HEK293 (cell line): ENCODE measurements around the gene REX1BD.

Experiments used
- CTCF ChIA-PET: fragments of 350-600 bp; formaldehyde crosslinking; extraction: SDS; loops from one replicate; lab custom pipeline; 2021; ENCODE audit warnings: antibody characterized with exemption; lab: Yijun Ruan, JAX
- POLR2A ChIA-PET: fragments of 300-600 bp; formaldehyde crosslinking; extraction: SDS; loops from one replicate; lab custom pipeline; 2020; ENCODE audit warnings: antibody characterized with exemption, inconsistent platforms; lab: Yijun Ruan, JAX
- H3K27ac ChIP-seq: fragments of 200-500 bp; sonication (Bioruptor generic); 2 replicates; pipeline ENCODE4 v1.5.1; 2014; ENCODE audit warnings: low read depth, low read length, control low read depth, inconsistent platforms; ENCODE audit errors: extremely low read depth
- H3K36me3 ChIP-seq, 2 experiments: fragments of 200-500 bp in 1 of 2; sonication (Bioruptor generic) in 1 of 2; 1 replicate in 1 of 2; 2 replicates in 1 of 2; pipeline ENCODE4 v1.5.1; 2014 to 2017; ENCODE audit warnings: inconsistent platforms in 2 of 2, low read length in 2 of 2; ENCODE audit not compliant: control insufficient read depth in 2 of 2, insufficient read depth in 1 of 2
- H3K4me1 ChIP-seq: fragments of 200-500 bp; sonication (Bioruptor generic); 2 replicates; pipeline ENCODE4 v1.5.1; 2014; ENCODE audit warnings: mild to moderate bottlenecking, low read length, inconsistent platforms; ENCODE audit not compliant: control insufficient read depth, insufficient read depth
- H3K4me3 ChIP-seq: 2 replicates; pipeline ENCODE4 v1.5.1; 2011; ENCODE audit warnings: low read depth, mild to moderate bottlenecking, control low read depth, low read length, moderate library complexity
- H3K9me3 ChIP-seq: fragments of 200-500 bp; sonication (Bioruptor generic); 2 replicates; pipeline ENCODE4 v1.5.1; 2014; ENCODE audit warnings: low read depth, low read length, inconsistent platforms; ENCODE audit not compliant: control insufficient read depth, insufficient read depth
- GFI1B ChIP-seq: fragments of 450-650 bp; formaldehyde crosslinking; IDR thresholded peaks from 2 replicates; pipeline ENCODE4 v1.5.1; 2016; ENCODE audit warnings: missing biosample characterization, missing genetic modification characterization
- KLF10 ChIP-seq: fragments of 450-650 bp; IDR thresholded peaks from 2 replicates; pipeline ENCODE4 v1.5.1; 2018; ENCODE audit warnings: missing biosample characterization, mild to moderate bottlenecking, missing genetic modification characterization
- KLF9 ChIP-seq: fragments of 450-650 bp; formaldehyde crosslinking; IDR thresholded peaks from 2 replicates; pipeline ENCODE4 v1.5.1; 2016; ENCODE audit warnings: missing biosample characterization, missing genetic modification characterization, low read depth
- TRIM28 ChIP-seq: IDR thresholded peaks from 2 replicates; pipeline ENCODE4 v1.6.1; 2011; ENCODE audit warnings: low read length, control low read depth, borderline replicate concordance
- ZBTB44 ChIP-seq: fragments of 450-650 bp; IDR thresholded peaks from 2 replicates; pipeline ENCODE4 v1.5.1; 2018; ENCODE audit warnings: missing biosample characterization, mild to moderate bottlenecking, missing genetic modification characterization
- ZBTB48 ChIP-seq: fragments of 450-650 bp; formaldehyde crosslinking; IDR thresholded peaks from 2 replicates; pipeline ENCODE4 v1.5.1; 2016; ENCODE audit warnings: missing biosample characterization, missing genetic modification characterization
- ZBTB6 ChIP-seq: fragments of 450-650 bp; formaldehyde crosslinking; IDR thresholded peaks from 2 replicates; pipeline ENCODE4 v1.5.1; 2017; ENCODE audit warnings: missing biosample characterization, missing genetic modification characterization
- ZNF157 ChIP-seq: fragments of 450-650 bp; formaldehyde crosslinking; IDR thresholded peaks from 2 replicates; pipeline ENCODE4 v1.5.1; 2016; ENCODE audit warnings: missing biosample characterization, missing genetic modification characterization
- ZNF248 ChIP-seq: fragments of 450-650 bp; formaldehyde crosslinking; IDR thresholded peaks from 2 replicates; pipeline ENCODE4 v1.5.1; 2017; ENCODE audit warnings: missing biosample characterization, missing genetic modification characterization
- ZNF280D ChIP-seq: fragments of 450-650 bp; formaldehyde crosslinking; IDR thresholded peaks from 2 replicates; pipeline ENCODE4 v1.5.1; 2016; ENCODE audit warnings: missing biosample characterization, missing genetic modification characterization
- ZNF324 ChIP-seq: fragments of 450-650 bp; formaldehyde crosslinking; IDR thresholded peaks from 2 replicates; pipeline ENCODE4 v1.5.1; 2016; ENCODE audit warnings: missing biosample characterization, missing genetic modification characterization
- ZNF362 ChIP-seq: fragments of 450-650 bp; formaldehyde crosslinking; IDR thresholded peaks from 2 replicates; pipeline ENCODE4 v1.5.1; 2016; ENCODE audit warnings: missing biosample characterization, missing genetic modification characterization
- ZNF48 ChIP-seq: fragments of 450-650 bp; formaldehyde crosslinking; IDR thresholded peaks from 2 replicates; pipeline ENCODE4 v1.5.1; 2016; ENCODE audit warnings: missing biosample characterization, missing genetic modification characterization
- ZNF488 ChIP-seq: fragments of 450-650 bp; formaldehyde crosslinking; IDR thresholded peaks from 2 replicates; pipeline ENCODE4 v1.5.1; 2016; ENCODE audit warnings: missing biosample characterization, missing genetic modification characterization
- ZNF548 ChIP-seq: fragments of 450-650 bp; formaldehyde crosslinking; IDR thresholded peaks from 2 replicates; pipeline ENCODE4 v1.5.1; 2016; ENCODE audit warnings: missing biosample characterization, missing genetic modification characterization
- ZNF610 ChIP-seq: fragments of 450-650 bp; formaldehyde crosslinking; IDR thresholded peaks from 2 replicates; pipeline ENCODE4 v1.5.1; 2016; ENCODE audit warnings: missing biosample characterization, missing genetic modification characterization, borderline replicate concordance
- ZNF639 ChIP-seq: fragments of 450-650 bp; formaldehyde crosslinking; IDR thresholded peaks from 2 replicates; pipeline ENCODE4 v1.5.1; 2016; ENCODE audit warnings: missing biosample characterization, missing genetic modification characterization
- ZNF664 ChIP-seq: fragments of 450-650 bp; formaldehyde crosslinking; IDR thresholded peaks from 2 replicates; pipeline ENCODE4 v1.5.1; 2016; ENCODE audit warnings: missing biosample characterization, missing genetic modification characterization
- ZNF747 ChIP-seq: fragments of 450-650 bp; formaldehyde crosslinking; IDR thresholded peaks from 2 replicates; pipeline ENCODE4 v1.5.1; 2016; ENCODE audit warnings: missing biosample characterization, missing genetic modification characterization
- ZNF76 ChIP-seq: fragments of 450-650 bp; formaldehyde crosslinking; IDR thresholded peaks from 2 replicates; pipeline ENCODE4; 2016; ENCODE audit warnings: low read depth, missing biosample characterization, missing genetic modification characterization, borderline replicate concordance
- ZNF830 ChIP-seq: fragments of 450-650 bp; IDR thresholded peaks from 2 replicates; pipeline ENCODE4 v1.5.0; 2018; ENCODE audit warnings: missing biosample characterization, missing genetic modification characterization, low read depth, mild to moderate bottlenecking, moderate library complexity

REX1BD gene

GRCh38 chr19:18562086-18562485 is 26.5 kb upstream of the REX1BD start:
- CTCF ChIA-PET, result no interaction called here
- no peaks in the 10 kb centered on the region for H3K9me3 ChIP-seq
- no peak overlapping the region for H3K4me3 ChIP-seq
- no peaks in the 10 kb centered on the region for H3K4me1 ChIP-seq
- POLR2A ChIA-PET, result interaction anchor here (4.9 kb wide), 1 partner anchor 9 kb away, joined by 62 read pairs; the partner anchor contains the start of gene UBA52
- H3K27ac ChIP-seq, result no peak overlapping the region
- TF ChIP-seq ZNF747 (no peak), ZNF76 (no peak), ZNF548 (no peak), ZNF664 (tag by site-specific recombination) (no peak), ZNF280D (no peak), ZNF324 (tag by site-specific recombination) (no peak), ZBTB6 (no peak), KLF9 (tag by site-specific recombination) (no peak), ZNF639 (no peak), GFI1B (tag by site-specific recombination) (no peak)
- peaks cover 26 to 57% of the 10 kb centered on the region in 2 experiments; a peak in 2 of 3 replicates for H3K36me3 ChIP-seq

- H3K4me1 ChIP-seq, result no peaks in the 10 kb centered on the region
- peaks cover 32 to 77% of the 10 kb centered on the region in 2 experiments; a peak in 2 of 3 replicates for H3K36me3 ChIP-seq
- no peak overlapping the region for H3K4me3 ChIP-seq
- ChIA-PET CTCF (no interaction called here), POLR2A (no interaction called here)
- no peaks in the 10 kb centered on the region for H3K9me3 ChIP-seq
- TF ChIP-seq ZNF488 (no peak), ZBTB44 (tag by site-specific recombination) (no peak)
- H3K27ac ChIP-seq, result no peak overlapping the region
Measured at GRCh38 chr19:18566953-18567352, 21.6 kb upstream of the REX1BD start.

GRCh38 chr19:18568367-18568766 is 20.2 kb upstream of the REX1BD start:
- POLR2A ChIA-PET, result interaction anchor here (0.6 kb wide), 1 partner anchor 14 kb away, joined by 8 read pairs; no protein-coding TSS in a partner anchor
- peaks cover 3% of the 10 kb centered on the region; the same call in 1 of the 2 replicates for H3K4me1 ChIP-seq
- H3K9me3 ChIP-seq, result no peaks in the 10 kb centered on the region
- no peak overlapping the region for H3K4me3 ChIP-seq
- no peak overlapping the region for H3K27ac ChIP-seq
- CTCF ChIA-PET, result no interaction called here
- peaks cover 31 to 74% of the 10 kb centered on the region in 2 experiments; a peak in 2 of 3 replicates for H3K36me3 ChIP-seq
- TF ChIP-seq ZBTB48 (tag by site-specific recombination), result no peak
- no peak for TF ChIP-seq ZNF362 (tag by site-specific recombination)
- no peak for TF ChIP-seq ZNF48 (tag by site-specific recombination)
- no peak for TF ChIP-seq ZNF610 (tag by site-specific recombination)
- no peak for TF ChIP-seq ZNF830 (tag by site-specific recombination)
- no peak for TF ChIP-seq TRIM28
- TF ChIP-seq ZNF157 (tag by site-specific recombination), result no peak
- no peak for TF ChIP-seq KLF10 (tag by site-specific recombination)
- no peak for TF ChIP-seq ZNF248 (tag by site-specific recombination)
